ENCODE results near the gene SH3TC1. TPM values are rescaled to one million over a fixed set of nuclear protein-coding genes. Genes with fewer than 3 reads are reported as not detected.

The SH3TC1 gene
- total and polyA plus RNA-seq, 2 of the 13 experiments (the other 11 are each of a cell fraction or from before 2014, with no cell fraction given): 14.9 to 21.8 TPM

- TF ChIP-seq MAFF (IDR thresholded peaks at IDR 0.05; ENCODE audit: low read depth, low read length): peak; percentile 96
- peak; percentile 46; the same call in 1 of the 2 replicates for TF ChIP-seq ZNF776 (CRISPR knock-in tag; IDR thresholded peaks at IDR 0.05)
- TF ChIP-seq KDM3A (CRISPR knock-in tag; IDR thresholded peaks at IDR 0.05; ENCODE audit: low read depth): no peak
- no peak for TF ChIP-seq ZBTB7A (CRISPR knock-in tag; IDR thresholded peaks at IDR 0.05)
- 0 out of 2 replicates have a peak, but pooled peaks have one; percentile 33 for TF ChIP-seq RBFOX2 (IDR thresholded peaks at IDR 0.05; ENCODE audit: low read depth, low read length)
- no peak for TF ChIP-seq ZNF839 (CRISPR knock-in tag; IDR thresholded peaks at IDR 0.05; ENCODE audit: borderline replicate concordance)
- TF ChIP-seq MAFK (conservative IDR thresholded peaks at IDR 0.05 in 1 of 2, IDR thresholded peaks at IDR 0.05 in 1 of 2; ENCODE audit: low read length in 2 of 2): peak; percentile 98
- TF ChIP-seq MAFG (CRISPR knock-in tag; IDR thresholded peaks at IDR 0.05): peak; percentile 78
- TF ChIP-seq ZBTB33 (CRISPR knock-in tag; IDR thresholded peaks at IDR 0.05): peak; percentile 72
- no peak for TF ChIP-seq PCBP1 (IDR thresholded peaks at IDR 0.05; ENCODE audit: borderline replicate concordance, low read depth, low read length)
- no peak for TF ChIP-seq MXD4 (CRISPR knock-in tag; IDR thresholded peaks at IDR 0.05)
- TF ChIP-seq TCF7 (IDR thresholded peaks at IDR 0.05; ENCODE audit: low read depth): no peak
- peak; percentile 57 for TF ChIP-seq RBM22 (optimal IDR thresholded peaks at IDR 0.05; ENCODE audit: low read length)
- TF ChIP-seq HDAC2 (CRISPR knock-in tag; IDR thresholded peaks at IDR 0.05): no peak
- TF ChIP-seq KLF11 (CRISPR knock-in tag; IDR thresholded peaks at IDR 0.05): no peak
Measured at GRCh38 chr4:8228319-8229250, 29.5 kb downstream of the SH3TC1 start (continued).

All from HepG2 (cell line).